ENCODE measurements around the gene RIN1.

- TF ChIP-seq CTCF (IDR thresholded peaks at IDR 0.05): no peak
- TF ChIP-seq POLR2A (IDR thresholded peaks at IDR 0.05): no peak
Measured at GRCh38 chr11:66359662-66360087, 23.4 kb upstream of the RIN1 start.
